Thyroid gland (tissue), 4 donors: ENCODE results near the gene SLC1A6. TPM values are rescaled to one million over a fixed set of nuclear protein-coding genes. Genes with fewer than 3 reads are reported as not detected.
"Not testable (repeated sequence)": the region's sequence is repeated elsewhere in the genome, so short reads cannot be mapped to it uniquely, and the experiment has no call there.

Experiments
- DNase-seq, 2 donors: peaks; one replicate each; pipeline ENCODE4 v3.0.0-alpha.2; 2019
- H3K27ac ChIP-seq, 3 donors: fragments of 200-600 bp; sonication (generic); 1 replicate in 2 of 3; 2 replicates in 1 of 3; pipeline ENCODE4 v1.5.1; 2016 to 2019; ENCODE audit warnings: mild to moderate bottlenecking in 1 of 3, moderate library complexity in 1 of 3
- H3K27me3 ChIP-seq: fragments of 200-600 bp; sonication (generic); one replicate; pipeline ENCODE4 v1.5.1; 2019
- H3K36me3 ChIP-seq, 2 donors: fragments of 200-600 bp; sonication (generic); one replicate each; pipeline ENCODE4 v1.5.1; 2016 to 2019
- H3K4me1 ChIP-seq, 2 donors: fragments of 200-600 bp; sonication (generic); one replicate each; pipeline ENCODE4 v1.5.1; 2017 to 2019
- H3K4me3 ChIP-seq, 3 donors: fragments of 200-600 bp; sonication (generic); replicated peaks in 1 of 3; 1 replicate in 2 of 3; 2 replicates in 1 of 3; pipeline ENCODE4 v1.5.1; 2016; ENCODE audit warnings: mild to moderate bottlenecking in 1 of 3
- H3K9me3 ChIP-seq: fragments of 200-600 bp; sonication (generic); one replicate; pipeline ENCODE4 v1.5.1; 2017
- POLR2A ChIP-seq, 2 donors: fragments of 450-650 bp; IDR thresholded peaks; one replicate each; pipeline ENCODE4 v1.6.1; 2017; ENCODE audit warnings: antibody characterized with exemption in 2 of 2, mild to moderate bottlenecking in 2 of 2, moderate library complexity in 1 of 2
- WGBS, 2 donors: methylation state at CpG; one replicate each; pipeline ENCODE4 v1.1.5; 2017; 5-methylcytosine and 5-hydroxymethylcytosine counted together
- intact Hi-C: fragments of 100-400 bp; cut with DNase I; formaldehyde crosslinking; loops from one replicate; pipeline ENCODE4 v1.15.1; 2023
- total RNA-seq, 4 donors: library from RNA; depleted of rRNA; stranded (reverse); fragments of >200 nt; gene quantifications; one replicate each; pipeline ENCODE4 v1.2.3, GENCODE V29; 2016
- TF ChIP-seq, protein P1 (sequence below), 6 experiments: fragments of 200-600 bp in 3 of 6; fragments of 450-650 bp in 3 of 6; sonication (generic) in 3 of 6; IDR thresholded peaks; one replicate each; pipeline ENCODE4 v1.5.1; 2016 to 2019; ENCODE audit warnings: antibody characterized with exemption in 6 of 6, mild to moderate bottlenecking in 2 of 6, inconsistent platforms in 1 of 6, moderate library complexity in 1 of 6

The SLC1A6 gene
- 1 to 10 TPM in 1 of 4 donors, under 1 TPM in 1, not detected in 2; 0.67 to 1.5 TPM for total RNA-seq

GRCh38 chr19:14979476-14980255 is at the start of gene SLC1A6:
Gene SLC1A6 (minus strand): TSS chr19:14979864. CDS start chr19:14972910, 6,954 bp downstream.
- whole genome bisulfite sequencing, 2 donors, result 10 to 13% methylated on average over 2 to 4 of the region's 84 CpGs
- H3K4me3 ChIP-seq, result no peak within 1 kb of the TSS
- H3K27ac ChIP-seq, result no peak within 1 kb of the TSS
- no peak for DNase-seq
- no peaks in the 10 kb centered on the region for H3K27me3 ChIP-seq
- no peaks in the 10 kb centered on the region for H3K4me1 ChIP-seq
- intact Hi-C loops, result no loop called here
- no peaks in the 10 kb centered on the region for H3K9me3 ChIP-seq
- TF ChIP-seq POLR2A (IDR thresholded peaks at IDR 0.05), result no peak
- TF ChIP-seq, protein P1, sequence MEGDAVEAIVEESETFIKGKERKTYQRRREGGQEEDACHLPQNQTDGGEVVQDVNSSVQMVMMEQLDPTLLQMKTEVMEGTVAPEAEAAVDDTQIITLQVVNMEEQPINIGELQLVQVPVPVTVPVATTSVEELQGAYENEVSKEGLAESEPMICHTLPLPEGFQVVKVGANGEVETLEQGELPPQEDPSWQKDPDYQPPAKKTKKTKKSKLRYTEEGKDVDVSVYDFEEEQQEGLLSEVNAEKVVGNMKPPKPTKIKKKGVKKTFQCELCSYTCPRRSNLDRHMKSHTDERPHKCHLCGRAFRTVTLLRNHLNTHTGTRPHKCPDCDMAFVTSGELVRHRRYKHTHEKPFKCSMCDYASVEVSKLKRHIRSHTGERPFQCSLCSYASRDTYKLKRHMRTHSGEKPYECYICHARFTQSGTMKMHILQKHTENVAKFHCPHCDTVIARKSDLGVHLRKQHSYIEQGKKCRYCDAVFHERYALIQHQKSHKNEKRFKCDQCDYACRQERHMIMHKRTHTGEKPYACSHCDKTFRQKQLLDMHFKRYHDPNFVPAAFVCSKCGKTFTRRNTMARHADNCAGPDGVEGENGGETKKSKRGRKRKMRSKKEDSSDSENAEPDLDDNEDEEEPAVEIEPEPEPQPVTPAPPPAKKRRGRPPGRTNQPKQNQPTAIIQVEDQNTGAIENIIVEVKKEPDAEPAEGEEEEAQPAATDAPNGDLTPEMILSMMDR (IDR thresholded peaks at IDR 0.05), result no peak
- no peaks in the 10 kb centered on the region for H3K36me3 ChIP-seq

- Histone ChIP-seq H3K9me3 (no peaks in the 10 kb centered on the region), H3K27ac (no peak overlapping the region), H3K27me3 (no peaks in the 10 kb centered on the region), H3K36me3 (no peaks in the 10 kb centered on the region), H3K4me3 (no peak overlapping the region), H3K4me1 (no peaks in the 10 kb centered on the region)
- TF ChIP-seq POLR2A (IDR thresholded peaks at IDR 0.05), result no peak
- TF ChIP-seq, protein P1 (IDR thresholded peaks at IDR 0.05), result no peak
- intact Hi-C loops, result no loop called here
- WGBS, 2 donors, result 81 to 88% methylated on average over 4 of the region's 5 CpGs
- DNase-seq, result no peak
Measured at GRCh38 chr19:15028490-15028889, 48.8 kb upstream of the SLC1A6 start.

DNA sequence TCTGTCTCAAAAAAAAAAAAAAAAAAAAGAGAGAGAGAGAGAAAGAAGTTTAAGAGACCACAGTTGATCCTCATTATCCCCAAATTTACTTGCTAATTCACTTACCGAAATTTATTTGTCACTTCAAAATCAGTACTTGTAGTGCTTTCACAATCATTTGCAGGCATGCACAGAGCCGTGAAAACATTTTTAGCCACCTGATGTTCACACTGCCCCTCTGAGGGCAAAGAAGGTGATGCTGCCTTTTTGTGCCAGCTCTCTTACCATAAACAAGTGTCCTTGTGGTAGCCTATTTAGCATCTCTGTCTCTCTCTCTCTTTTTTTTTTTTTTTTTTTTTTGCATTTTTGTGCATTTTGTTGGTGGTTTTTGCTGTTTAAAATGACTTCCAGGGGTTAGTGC is 45.6 kb upstream of the SLC1A6 start:
- Histone ChIP-seq H3K4me1 (no peaks in the 10 kb centered on the region), H3K27me3 (no peaks in the 10 kb centered on the region), H3K36me3 (no peaks in the 10 kb centered on the region), H3K9me3 (no peaks in the 10 kb centered on the region), H3K4me3 (no peak overlapping the region), H3K27ac (no peak overlapping the region)
- intact Hi-C loops, result no loop called here
- no peak for TF ChIP-seq POLR2A (IDR thresholded peaks at IDR 0.05)
- TF ChIP-seq, protein P1 (IDR thresholded peaks at IDR 0.05), result no peak
- DNase-seq, result no peak
- 34 to 37% methylated on average over 2 of the region's 2 CpGs for WGBS, 2 donors

DNA sequence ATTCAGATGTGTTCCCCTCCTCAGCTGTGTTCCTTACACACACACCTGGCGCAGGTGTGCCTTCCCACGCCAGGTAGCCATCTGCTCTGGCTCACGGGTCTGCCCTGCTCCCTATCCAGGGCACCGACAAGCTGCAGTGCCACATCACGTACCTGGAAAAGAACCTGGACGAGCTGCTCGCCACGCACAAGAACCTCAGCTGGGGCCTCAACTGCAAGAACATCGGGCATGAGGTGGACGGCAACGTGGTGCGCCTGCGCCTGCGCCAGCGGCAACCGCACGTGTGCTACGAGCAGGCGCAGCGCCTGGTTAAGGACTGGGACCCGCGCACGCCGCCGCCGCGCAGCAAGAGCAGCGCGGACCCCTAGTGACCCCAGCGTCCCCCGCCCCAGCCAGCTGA is 43.1 kb upstream of the SLC1A6 start:
- H3K27ac ChIP-seq, result no peak overlapping the region
- intact Hi-C loops, result no loop called here
- H3K27me3 ChIP-seq, result no peaks in the 10 kb centered on the region
- no peak for DNase-seq
- no peak for TF ChIP-seq POLR2A (IDR thresholded peaks at IDR 0.05)
- TF ChIP-seq, protein P1 (IDR thresholded peaks at IDR 0.05), result no peak
- H3K4me1 ChIP-seq, result no peaks in the 10 kb centered on the region
- 22 to 31% methylated on average over 14 to 19 of the region's 31 CpGs for WGBS, 2 donors
- no peak overlapping the region for H3K4me3 ChIP-seq
- H3K36me3 ChIP-seq, result no peaks in the 10 kb centered on the region
- no peaks in the 10 kb centered on the region for H3K9me3 ChIP-seq

GRCh38 chr19:15021286-15022007 is 41.8 kb upstream of the SLC1A6 start:
- intact Hi-C loops, result no loop called here
- Histone ChIP-seq H3K4me1 (no peaks in the 10 kb centered on the region), H3K27me3 (no peaks in the 10 kb centered on the region), H3K9me3 (no peaks in the 10 kb centered on the region), H3K4me3 (no peak overlapping the region), H3K36me3 (no peaks in the 10 kb centered on the region), H3K27ac (no peak overlapping the region)
- 68 to 77% methylated on average over 39 to 43 of the region's 45 CpGs for WGBS, 2 donors
- no peak for DNase-seq
- TF ChIP-seq POLR2A (IDR thresholded peaks at IDR 0.05), result no peak
- TF ChIP-seq, protein P1 (IDR thresholded peaks at IDR 0.05), result no peak

DNA sequence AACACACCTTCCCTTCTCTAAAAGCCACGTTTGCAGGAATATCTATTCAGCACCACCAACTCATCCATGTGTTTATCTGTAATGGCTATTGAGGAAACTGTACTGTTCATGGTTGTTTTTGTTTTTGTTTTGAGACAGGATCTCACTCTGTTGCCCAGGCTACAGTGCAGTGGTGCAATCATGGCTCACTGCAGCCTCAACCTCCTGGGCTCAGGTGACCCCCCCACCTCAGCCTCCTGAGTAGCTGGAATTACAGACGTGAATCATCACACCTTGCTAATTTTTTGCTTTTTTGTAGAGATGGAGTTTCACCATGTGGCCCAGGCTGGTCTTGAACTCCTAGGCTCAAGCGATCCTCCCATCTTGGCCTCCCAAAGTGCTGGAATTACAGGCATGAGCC is 39.2 kb upstream of the SLC1A6 start:
- H3K36me3 ChIP-seq, H3K4me1 ChIP-seq, intact Hi-C loops, H3K4me3 ChIP-seq, H3K27me3 ChIP-seq, H3K27ac ChIP-seq, DNase-seq, H3K9me3 ChIP-seq: not testable (repeated sequence)
- WGBS, 2 donors, result 58 to 60% methylated on average over 3 of the region's 3 CpGs
